Thyroid gland (tissue), 4 donors: ENCODE data around the gene IGSF9B. TPM values are rescaled to one million over a fixed set of nuclear protein-coding genes. Genes with fewer than 3 reads are reported as not detected.

Source experiments
- DNase-seq, 2 donors: peaks; one replicate each; pipeline ENCODE4 v3.0.0-alpha.2; 2019
- H3K27ac ChIP-seq, 3 donors: fragments of 200-600 bp; sonication (generic); 1 replicate in 2 of 3; 2 replicates in 1 of 3; pipeline ENCODE4 v1.5.1; 2016 to 2019; ENCODE audit warnings: mild to moderate bottlenecking in 1 of 3, moderate library complexity in 1 of 3
- H3K27me3 ChIP-seq: fragments of 200-600 bp; sonication (generic); one replicate; pipeline ENCODE4 v1.5.1; 2019
- H3K36me3 ChIP-seq, 2 donors: fragments of 200-600 bp; sonication (generic); one replicate each; pipeline ENCODE4 v1.5.1; 2016 to 2019
- H3K4me1 ChIP-seq, 2 donors: fragments of 200-600 bp; sonication (generic); one replicate each; pipeline ENCODE4 v1.5.1; 2017 to 2019
- H3K4me3 ChIP-seq, 3 donors: fragments of 200-600 bp; sonication (generic); replicated peaks in 1 of 3; 1 replicate in 2 of 3; 2 replicates in 1 of 3; pipeline ENCODE4 v1.5.1; 2016; ENCODE audit warnings: mild to moderate bottlenecking in 1 of 3
- H3K9me3 ChIP-seq: fragments of 200-600 bp; sonication (generic); one replicate; pipeline ENCODE4 v1.5.1; 2017
- CTCF ChIP-seq, 6 experiments: fragments of 200-600 bp in 3 of 6; fragments of 450-650 bp in 3 of 6; sonication (generic) in 3 of 6; IDR thresholded peaks; one replicate each; pipeline ENCODE4 v1.5.1; 2016 to 2019; ENCODE audit warnings: antibody characterized with exemption in 6 of 6, mild to moderate bottlenecking in 2 of 6, inconsistent platforms in 1 of 6, moderate library complexity in 1 of 6
- POLR2A ChIP-seq, 2 donors: fragments of 450-650 bp; IDR thresholded peaks; one replicate each; pipeline ENCODE4 v1.6.1; 2017; ENCODE audit warnings: antibody characterized with exemption in 2 of 2, mild to moderate bottlenecking in 2 of 2, moderate library complexity in 1 of 2
- WGBS, 2 donors: methylation state at CpG; one replicate each; pipeline ENCODE4 v1.1.5; 2017; 5-methylcytosine and 5-hydroxymethylcytosine counted together
- intact Hi-C: fragments of 100-400 bp; cut with DNase I; formaldehyde crosslinking; loops from one replicate; pipeline ENCODE4 v1.15.1; 2023
- total RNA-seq, 4 donors: library from RNA; depleted of rRNA; stranded (reverse); fragments of >200 nt; gene quantifications; one replicate each; pipeline ENCODE4 v1.2.3, GENCODE V29; 2016

The IGSF9B gene
- total RNA-seq, 4 donors from 2014 or later, result 9.7 to 36.5 (median 13.8) TPM

DNA sequence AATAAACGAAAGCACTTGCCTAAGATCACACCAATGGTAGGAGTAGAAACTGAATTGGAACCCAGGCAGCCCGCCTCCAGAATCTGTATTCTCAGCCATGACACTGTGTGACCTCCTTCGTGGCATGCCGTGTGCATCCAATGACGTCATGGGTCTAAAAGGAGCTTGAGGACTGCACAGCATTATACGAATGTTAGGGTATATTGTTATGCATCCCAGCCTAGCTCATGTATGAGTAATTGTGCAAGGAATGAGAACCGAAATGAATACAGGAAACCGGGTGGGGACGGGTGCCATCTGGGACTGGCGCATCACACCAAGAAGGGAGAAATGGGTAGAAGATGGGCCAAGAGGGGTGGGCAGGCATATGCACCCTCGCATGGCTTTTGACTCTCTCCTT lies 12.3 kb upstream of the IGSF9B start:
- no peaks in the 10 kb centered on the region for H3K9me3 ChIP-seq
- H3K27ac ChIP-seq, result no peak overlapping the region
- intact Hi-C loops, result no loop called here
- H3K4me3 ChIP-seq, result no peak overlapping the region
- H3K27me3 ChIP-seq, result no peaks in the 10 kb centered on the region
- TF ChIP-seq CTCF (IDR thresholded peaks at IDR 0.05) (no peak), POLR2A (IDR thresholded peaks at IDR 0.05) (no peak)
- DNase-seq, result no peak
- H3K4me1 ChIP-seq, result no peaks in the 10 kb centered on the region
- WGBS, 2 donors, result 78 to 83% methylated on average over 11 of the region's 11 CpGs
- no peaks in the 10 kb centered on the region for H3K36me3 ChIP-seq

DNA sequence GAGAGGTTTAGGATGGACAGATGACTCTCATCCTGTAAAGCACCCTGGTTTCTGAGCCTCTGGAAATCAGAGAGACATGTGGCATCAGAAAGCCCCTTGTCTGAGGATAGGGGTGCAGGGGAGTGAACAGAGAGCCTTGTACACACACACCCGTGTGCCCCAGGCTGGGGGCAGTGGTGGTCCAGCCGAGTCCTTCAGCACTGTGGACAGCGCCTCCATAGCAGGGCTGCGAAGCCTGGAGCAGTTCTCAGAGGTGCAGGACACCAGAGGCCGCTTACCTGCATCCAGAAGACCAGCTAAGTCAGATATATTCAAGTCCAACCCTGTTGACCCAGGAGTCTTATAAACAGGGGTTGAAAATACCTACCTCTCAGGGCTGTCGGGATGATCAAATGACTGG lies 11.5 kb upstream of the IGSF9B start:
- H3K27ac ChIP-seq, result no peak overlapping the region
- no peaks in the 10 kb centered on the region for H3K4me1 ChIP-seq
- WGBS, 2 donors, result 35 to 88% methylated on average over 1 to 6 of the region's 6 CpGs
- H3K36me3 ChIP-seq, result no peaks in the 10 kb centered on the region
- intact Hi-C loops, result no loop called here
- no peak for DNase-seq
- TF ChIP-seq CTCF (IDR thresholded peaks at IDR 0.05) (no peak), POLR2A (IDR thresholded peaks at IDR 0.05) (no peak)
- no peaks in the 10 kb centered on the region for H3K27me3 ChIP-seq
- no peak overlapping the region for H3K4me3 ChIP-seq
- no peaks in the 10 kb centered on the region for H3K9me3 ChIP-seq

GRCh38 chr11:133967599-133968238 lies 11.0 kb upstream of the IGSF9B start:
- Histone ChIP-seq H3K4me1 (no peaks in the 10 kb centered on the region), H3K36me3 (no peaks in the 10 kb centered on the region), H3K9me3 (no peaks in the 10 kb centered on the region), H3K27ac (no peak overlapping the region), H3K27me3 (no peaks in the 10 kb centered on the region), H3K4me3 (no peak overlapping the region)
- TF ChIP-seq POLR2A (IDR thresholded peaks at IDR 0.05), result no peak
- no peak for TF ChIP-seq CTCF (IDR thresholded peaks at IDR 0.05)
- no peak for DNase-seq
- intact Hi-C loops, result no loop called here
- WGBS, 2 donors, result 82 to 83% methylated on average over 27 to 28 of the region's 28 CpGs

DNA sequence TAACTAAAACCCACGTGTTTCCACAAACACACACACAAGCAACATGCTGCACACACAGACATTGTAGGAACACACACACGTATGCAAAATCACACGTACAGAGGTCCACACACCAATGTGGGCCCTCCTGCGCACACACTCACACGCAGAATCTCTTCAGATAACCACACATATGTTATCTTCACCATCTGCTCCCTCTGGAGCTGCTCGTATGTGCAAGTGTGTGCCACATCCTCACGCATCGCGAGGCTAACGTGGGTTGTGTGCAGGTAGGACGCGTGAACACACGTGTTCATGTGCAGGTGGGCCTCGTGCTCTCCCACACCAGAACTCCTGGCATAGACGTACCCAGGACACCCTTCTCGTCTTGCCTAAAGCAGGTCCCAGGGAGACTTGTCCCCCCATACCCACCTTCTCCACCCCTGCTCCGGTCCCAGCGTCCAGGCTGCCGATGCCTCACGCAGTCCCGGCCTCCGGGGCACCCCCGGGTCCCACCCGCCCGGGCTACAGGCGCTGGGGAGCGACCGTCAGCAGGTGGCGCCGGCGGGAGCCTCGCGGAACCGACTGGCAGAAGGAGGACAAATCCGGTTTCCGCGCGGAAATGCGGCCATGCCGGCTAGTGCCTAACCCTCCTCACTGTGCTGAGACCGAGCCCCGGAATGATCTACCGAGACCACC lies 10.3 kb upstream of the IGSF9B start:
- no peaks in the 10 kb centered on the region for H3K9me3 ChIP-seq
- no peak overlapping the region for H3K4me3 ChIP-seq
- WGBS, 2 donors, result 52 to 82% methylated on average over 19 to 29 of the region's 43 CpGs
- peak; percentile 36 to 47 for DNase-seq
- no peak overlapping the region for H3K27ac ChIP-seq
- H3K36me3 ChIP-seq, result no peaks in the 10 kb centered on the region
- intact Hi-C loops, result no loop called here
- no peaks in the 10 kb centered on the region for H3K4me1 ChIP-seq
- peak in 2 of 6 experiments; percentile 14 to 44 for TF ChIP-seq CTCF (IDR thresholded peaks at IDR 0.05)
- no peak for TF ChIP-seq POLR2A (IDR thresholded peaks at IDR 0.05)
- H3K27me3 ChIP-seq, result no peaks in the 10 kb centered on the region

- no peaks in the 10 kb centered on the region for H3K27me3 ChIP-seq
- TF ChIP-seq POLR2A (IDR thresholded peaks at IDR 0.05) (no peak), CTCF (IDR thresholded peaks at IDR 0.05) (no peak)
- 71 to 79% methylated on average over 7 of the region's 7 CpGs for WGBS, 2 donors
- intact Hi-C loops, result no loop called here
- no peaks in the 10 kb centered on the region for H3K36me3 ChIP-seq
- DNase-seq, result no peak
- H3K9me3 ChIP-seq, result no peaks in the 10 kb centered on the region
- no peak overlapping the region for H3K27ac ChIP-seq
- no peak overlapping the region for H3K4me3 ChIP-seq
- H3K4me1 ChIP-seq, result no peaks in the 10 kb centered on the region
Observed at GRCh38 chr11:133966172-133966651, 9.4 kb upstream of the IGSF9B start.
